HCT116 (cell line): ENCODE results near the gene FOXR1. TPM values are rescaled to one million over a fixed set of nuclear protein-coding genes. Genes with fewer than 3 reads are reported as not detected.
A peak's percentile ranks its signal among the peaks of the same experiment; 100 is the strongest.

Source experiments
- ATAC-seq: fragments of 200-7000 bp; cut with Tn5 transposase; 2 replicates; pipeline ENCODE4 v1.9.1; 2020; ENCODE audit warnings: mild to moderate bottlenecking, moderate library complexity
- BruUV-seq: library from RNA; stranded (reverse); fragments of 400-500 nt; replicated peaks from 2 replicates; lab custom pipeline; 2021; lab: Mats Ljungman, UMichigan
- CTCF ChIA-PET: fragments of 300-600 bp; sonication (Branson Sonifier 250); formaldehyde crosslinking; loops from one replicate; lab custom pipeline; 2021; ENCODE audit warnings: antibody characterized with exemption; lab: Charles Lee
- POLR2A ChIA-PET: fragments of 300-600, 350-600 bp; sonication (Branson Sonifier 250); formaldehyde crosslinking; loops from one replicate; lab custom pipeline; 2021; ENCODE audit warnings: antibody characterized with exemption; lab: Charles Lee
- RAD21 ChIA-PET, 2 experiments: fragments of 300-600 bp; sonication (Branson Sonifier 250); formaldehyde crosslinking; loops; one replicate each; lab custom pipeline; 2023; ENCODE audit warnings: low total read pairs in 2 of 2; ENCODE audit not compliant: uncharacterized antibody in 2 of 2, unreplicated experiment in 2 of 2, low non-redundant PET in 1 of 2; lab: Charles Lee
- DNase-seq: peaks from one replicate; pipeline ENCODE4 v3.0.0-alpha.2; 2010; ENCODE audit warnings: low read depth, low spot score
- H2AFZ ChIP-seq: fragments of 200-600 bp; shearing (Covaris generic), sonication (generic); 2 replicates; pipeline ENCODE4 v1.6.1; 2017; ENCODE audit warnings: low read depth, mixed run types, mixed read lengths, antibody characterized with exemption, low read length; ENCODE audit not compliant: poor library complexity, severe bottlenecking
- H3K27ac ChIP-seq: 2 replicates; pipeline ENCODE4 v1.5.1; 2012; ENCODE audit warnings: low read depth, low read length
- H3K27me3 ChIP-seq: fragments of 200-600 bp; sonication (generic); 2 replicates; pipeline ENCODE4 v1.6.1; 2016; ENCODE audit warnings: mixed run types, low read length, mixed read lengths; ENCODE audit not compliant: insufficient read depth
- H3K36me3 ChIP-seq, 2 experiments: fragments of 200-500 bp in 1 of 2; fragments of 200-600 bp in 1 of 2; sonication (Bioruptor generic) in 1 of 2; sonication (generic) in 1 of 2; 2 replicates each; pipeline versions ENCODE4 v1.5.1 to v1.6.1; 2014 to 2016; ENCODE audit warnings: low read length in 2 of 2, inconsistent platforms in 1 of 2, mixed read lengths in 1 of 2, mixed run types in 1 of 2; ENCODE audit not compliant: insufficient read depth in 2 of 2, control insufficient read depth in 1 of 2
- H3K4me1 ChIP-seq, 2 experiments: fragments of 200-600 bp in 1 of 2; sonication (generic) in 1 of 2; 2 replicates each; pipeline versions ENCODE4 v1.5.1 to v1.6.1; 2012 to 2017; ENCODE audit warnings: low read length in 2 of 2, inconsistent platforms in 1 of 2, mild to moderate bottlenecking in 1 of 2, mixed read lengths in 1 of 2, mixed run types in 1 of 2, moderate library complexity in 1 of 2; ENCODE audit not compliant: insufficient read depth in 2 of 2, control insufficient read depth in 1 of 2
- H3K4me2 ChIP-seq: fragments of 200-600 bp; sonication (generic); 2 replicates; pipeline ENCODE4 v1.6.1; 2017; ENCODE audit warnings: mixed run types, low read length, mixed read lengths
- H3K4me3 ChIP-seq, 2 experiments: fragments of 200-600 bp in 1 of 2; sonication (generic) in 1 of 2; replicated peaks in 1 of 2; 2 replicates each; pipeline ENCODE4 v1.5.1; 2011 to 2016; ENCODE audit warnings: low read length in 2 of 2, control low read depth in 1 of 2, low read depth in 1 of 2, mild to moderate bottlenecking in 1 of 2, mixed read lengths in 1 of 2, mixed run types in 1 of 2
- H3K79me2 ChIP-seq: fragments of 200-600 bp; sonication (generic); 2 replicates; pipeline ENCODE4 v1.6.1; 2017; ENCODE audit warnings: mild to moderate bottlenecking, mixed run types, low read length, moderate library complexity, mixed read lengths; ENCODE audit not compliant: insufficient read depth
- H3K9ac ChIP-seq: fragments of 200-600 bp; sonication (generic); 2 replicates; pipeline ENCODE4 v1.6.1; 2016; ENCODE audit warnings: low read length, mixed read lengths
- H3K9me2 ChIP-seq: fragments of 200-600 bp; sonication (generic), shearing (Covaris generic); 2 replicates; pipeline ENCODE4 v1.6.1; 2017; ENCODE audit warnings: mixed run types, mild to moderate bottlenecking, moderate library complexity; ENCODE audit not compliant: insufficient read depth
- H3K9me3 ChIP-seq, 2 experiments: fragments of 200-500 bp in 1 of 2; fragments of 200-600 bp in 1 of 2; sonication (Bioruptor generic) in 1 of 2; sonication (generic) in 1 of 2; 2 replicates each; pipeline ENCODE4 v1.6.1; 2014 to 2017; ENCODE audit warnings: low read length in 2 of 2, mixed read lengths in 2 of 2, inconsistent platforms in 1 of 2, low read depth in 1 of 2, mild to moderate bottlenecking in 1 of 2, mixed run types in 1 of 2, moderate library complexity in 1 of 2; ENCODE audit not compliant: control insufficient read depth in 1 of 2, insufficient read depth in 1 of 2
- H4K20me1 ChIP-seq: fragments of 200-600 bp; sonication (generic), shearing (Covaris generic); 2 replicates; pipeline ENCODE4 v1.6.1; 2017; ENCODE audit warnings: mixed run types, mild to moderate bottlenecking, moderate library complexity; ENCODE audit not compliant: insufficient read depth
- CBX3 ChIP-seq: IDR thresholded peaks from 2 replicates; pipeline ENCODE4 v1.6.1; 2012; ENCODE audit warnings: low read depth
- CEBPB ChIP-seq: IDR thresholded peaks from 2 replicates; pipeline ENCODE4 v1.6.1; 2012; ENCODE audit warnings: low read depth
- EGR1 ChIP-seq: IDR thresholded peaks from 2 replicates; pipeline ENCODE4 v1.6.1; 2012; ENCODE audit warnings: low read depth
- ELF1 ChIP-seq: IDR thresholded peaks from 2 replicates; pipeline ENCODE4 v1.6.1; 2012; ENCODE audit warnings: low read depth, borderline replicate concordance
- EZH2 ChIP-seq: fragments of 200-600 bp; sonication (generic); IDR thresholded peaks from 2 replicates; pipeline ENCODE4 v1.6.1; 2017; ENCODE audit warnings: antibody characterized with exemption, mixed run types
- FOSL1 ChIP-seq: IDR thresholded peaks from 2 replicates; pipeline ENCODE4 v1.6.1; 2012; ENCODE audit warnings: low read depth
- JUND ChIP-seq: IDR thresholded peaks from 2 replicates; pipeline ENCODE4 v1.6.1; 2012
- POLR2A ChIP-seq: IDR thresholded peaks from 2 replicates; pipeline ENCODE4 v1.7.0; 2011; ENCODE audit warnings: borderline replicate concordance; ENCODE audit not compliant: insufficient read depth, insufficient read length; ENCODE audit errors: extremely low read depth
- POLR2AphosphoS5 ChIP-seq: IDR thresholded peaks from 2 replicates; pipeline ENCODE4 v1.6.1; 2011; ENCODE audit warnings: mild to moderate bottlenecking, low read depth, low read length, moderate library complexity
- SIN3A ChIP-seq: IDR thresholded peaks from 2 replicates; pipeline ENCODE4 v1.6.1; 2012; ENCODE audit warnings: low read depth
- SP1 ChIP-seq: IDR thresholded peaks from 2 replicates; pipeline ENCODE4 v1.6.1; 2012; ENCODE audit warnings: low read depth
- SRF ChIP-seq: IDR thresholded peaks from 2 replicates; pipeline ENCODE4 v1.6.1; 2012; ENCODE audit warnings: low read depth
- TCF7L2 ChIP-seq: IDR thresholded peaks from 2 replicates; pipeline ENCODE4 v1.7.0; 2011; ENCODE audit warnings: borderline replicate concordance, inconsistent platforms; ENCODE audit not compliant: insufficient read depth, insufficient read length; ENCODE audit errors: extremely low read depth
- YY1 ChIP-seq: IDR thresholded peaks from 2 replicates; pipeline ENCODE4 v1.6.1; 2011; ENCODE audit warnings: low read length, low read depth, moderate library complexity, mild to moderate bottlenecking; ENCODE audit not compliant: insufficient replicate concordance; ENCODE audit errors: extremely low read depth
- ZBTB33 ChIP-seq: IDR thresholded peaks from 2 replicates; pipeline ENCODE4 v1.6.1; 2011; ENCODE audit warnings: mild to moderate bottlenecking, low read length, moderate library complexity; ENCODE audit not compliant: insufficient replicate concordance; ENCODE audit errors: extremely low read depth
- ZFX ChIP-seq: fragments of 450-650 bp; IDR thresholded peaks from 2 replicates; pipeline ENCODE4 v1.6.1; 2017
- ZNF274 ChIP-seq: fragments of 200-500 bp; sonication (Bioruptor generic); IDR thresholded peaks from 2 replicates; pipeline ENCODE4 v1.6.1; 2014; ENCODE audit warnings: mild to moderate bottlenecking, low read depth, low read length, inconsistent platforms
- intact Hi-C: fragments of 100-400 bp; cut with micrococcal nuclease; formaldehyde crosslinking; loops from 2 replicates; pipeline ENCODE4 v1.10.0; 2022
- total RNA-seq: library from RNA; stranded (reverse); gene quantifications from one replicate; pipeline ENCODE4 v1.2.1, GENCODE V29; 2021; ENCODE audit not compliant: unreplicated experiment
- TF ChIP-seq, protein P1 (sequence below): IDR thresholded peaks from 2 replicates; pipeline ENCODE4 v1.6.1; 2012
- TF ChIP-seq, protein P2 (sequence below): IDR thresholded peaks from 2 replicates; pipeline ENCODE4 v1.6.1; 2012

FOXR1 gene
- total RNA-seq, 1 experiment from 2014 or later, result not detected

DNA sequence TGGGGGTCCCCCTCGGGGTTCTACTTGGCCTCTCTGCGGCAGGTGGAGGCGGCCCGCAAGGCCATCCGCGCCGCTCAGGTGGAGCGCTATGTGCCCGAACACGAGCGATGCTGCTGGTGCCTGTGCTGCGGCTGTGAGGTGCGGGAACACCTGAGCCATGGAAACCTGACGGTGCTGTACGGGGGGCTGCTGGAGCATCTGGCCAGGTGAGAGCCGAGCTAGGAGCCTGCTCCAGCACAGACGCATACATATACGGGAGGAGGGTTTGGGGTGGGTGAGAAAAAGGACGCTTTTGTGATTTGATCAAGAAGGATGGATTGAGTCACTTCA, 26.8 kb downstream of the FOXR1 start:
- POLR2A ChIA-PET, result interaction anchor here (0.6 kb wide), 1 partner anchor 326 kb away, joined by 5 read pairs; no protein-coding TSS in a partner anchor
- DNase-seq, result no peak
- RAD21 ChIA-PET, result no interaction called here
- Histone ChIP-seq H3K4me3 (peak overlapping the region; percentile 90), H3K27me3 (no peaks in the 10 kb centered on the region), H3K9me3 (no peaks in the 10 kb centered on the region), H2AFZ (no peak overlapping the region), H3K9me2 (no peaks in the 10 kb centered on the region), H4K20me1 (no peaks in the 10 kb centered on the region)
- intact Hi-C loops, result no loop called here
- CTCF ChIA-PET, result no interaction called here
- BruUV-seq, result TSS peak; percentile 56
- ATAC-seq, result peak; percentile 42
- TF ChIP-seq, protein P1, sequence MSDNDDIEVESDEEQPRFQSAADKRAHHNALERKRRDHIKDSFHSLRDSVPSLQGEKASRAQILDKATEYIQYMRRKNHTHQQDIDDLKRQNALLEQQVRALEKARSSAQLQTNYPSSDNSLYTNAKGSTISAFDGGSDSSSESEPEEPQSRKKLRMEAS, result no peak
- no peak for TF ChIP-seq EZH2
- TF ChIP-seq CBX3, result no peak
- no peak for TF ChIP-seq SRF
- TF ChIP-seq CEBPB, result no peak
- TF ChIP-seq JUND, result no peak
- no peak for TF ChIP-seq TCF7L2
- TF ChIP-seq SP1, result no peak
- no peak for TF ChIP-seq ZNF274
- TF ChIP-seq, all 23 proteins: peak for 0
- Histone ChIP-seq H3K79me2 (peaks cover 74% of the 10 kb centered on the region), H3K9ac (peak overlapping the region; percentile 90), H3K4me1 (peaks cover 15 to 46% of the 10 kb centered on the region in 2 experiments), H3K36me3 (peaks cover 13 to 27% of the 10 kb centered on the region in 2 experiments), H3K4me2 (peak overlapping the region; percentile 97), H3K27ac (peak overlapping the region; percentile 96)

DNA sequence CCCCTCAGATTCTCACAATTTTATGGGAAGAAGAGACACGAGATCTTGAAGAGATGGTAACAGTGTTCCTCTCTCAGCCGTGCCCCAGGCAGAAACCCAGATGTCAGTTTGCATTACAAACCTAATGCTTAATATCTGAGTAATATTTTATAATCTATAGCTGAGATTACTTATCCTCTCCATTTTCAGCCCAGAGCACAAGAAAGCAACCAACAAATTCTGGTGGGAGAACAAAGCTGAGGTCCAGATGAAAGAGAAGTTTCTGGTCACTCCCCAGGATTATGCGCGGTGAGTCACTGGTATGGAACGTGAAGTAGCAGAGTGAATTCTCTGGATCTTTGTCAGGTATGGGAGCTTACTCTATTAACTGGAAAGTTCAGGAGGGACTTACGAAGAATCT, 27.3 kb downstream of the FOXR1 start:
- ATAC-seq, result peak; percentile 39
- POLR2A ChIA-PET, result interaction anchor here (0.6 kb wide), 1 partner anchor 327 kb away, joined by 5 read pairs; no protein-coding TSS in a partner anchor
- BruUV-seq, result no TSS peak
- TF ChIP-seq, protein P1, result no peak; the same call in 1 of the 2 replicates
- TF ChIP-seq POLR2A (no peak), EGR1 (no peak), CBX3 (no peak), EZH2 (no peak), JUND (peak; percentile 86), TCF7L2 (peak; percentile 76), ELF1 (no peak), ZBTB33 (no peak), ZNF274 (no peak), CEBPB (no peak), SP1 (peak; percentile 43; the same call in 1 of the 2 replicates), SRF (no peak), SIN3A (peak; percentile 48; the same call in 1 of the 2 replicates), FOSL1 (peak; percentile 88), ZFX (no peak), POLR2AphosphoS5 (no peak), YY1 (no peak)
- TF ChIP-seq, protein P2, sequence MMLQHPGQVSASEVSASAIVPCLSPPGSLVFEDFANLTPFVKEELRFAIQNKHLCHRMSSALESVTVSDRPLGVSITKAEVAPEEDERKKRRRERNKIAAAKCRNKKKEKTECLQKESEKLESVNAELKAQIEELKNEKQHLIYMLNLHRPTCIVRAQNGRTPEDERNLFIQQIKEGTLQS, result no peak

More for the DNA sequence above, 27.3 kb downstream of the FOXR1 start:
- intact Hi-C loops, result no loop called here
- H3K4me1 ChIP-seq, result peaks cover 15 to 46% of the 10 kb centered on the region in 2 experiments
- ChIA-PET RAD21 (no interaction called here), CTCF (no interaction called here)
- H4K20me1 ChIP-seq, result no peaks in the 10 kb centered on the region
- peak; percentile 74 for DNase-seq
- no peaks in the 10 kb centered on the region for H3K9me2 ChIP-seq
- H3K9me3 ChIP-seq, result no peaks in the 10 kb centered on the region
- peak overlapping the region; percentile 90 for H3K9ac ChIP-seq
- peaks cover 75% of the 10 kb centered on the region for H3K79me2 ChIP-seq
- no peaks in the 10 kb centered on the region for H3K27me3 ChIP-seq
- H2AFZ ChIP-seq, result no peak overlapping the region
- peak overlapping the region; percentile 90 for H3K4me3 ChIP-seq
- H3K36me3 ChIP-seq, result peaks cover 13 to 27% of the 10 kb centered on the region in 2 experiments
- H3K4me2 ChIP-seq, result peak overlapping the region; percentile 97
- peak overlapping the region; percentile 96 for H3K27ac ChIP-seq
